Caco-2 (cell line): ENCODE data around the gene SH2D3A. TPM values are rescaled to one million over a fixed set of nuclear protein-coding genes. Genes with fewer than 3 reads are reported as not detected.

Experiments used
- BruUV-seq: library from RNA; stranded (reverse); fragments of 400-500 nt; replicated peaks from 2 replicates; lab custom pipeline; 2021; lab: Mats Ljungman, UMichigan
- CTCF ChIA-PET: fragments of 300-600 bp; sonication (Branson Sonifier 250); formaldehyde crosslinking; loops from one replicate; lab custom pipeline; 2022; ENCODE audit warnings: antibody characterized with exemption; lab: Charles Lee
- POLR2A ChIA-PET: fragments of 300-600 bp; sonication (Branson Sonifier 250); formaldehyde crosslinking; loops from one replicate; lab custom pipeline; 2022; ENCODE audit warnings: antibody characterized with exemption; lab: Charles Lee
- DNase-seq, 2 experiments: peaks; one replicate each; pipeline versions ENCODE4 v3.0.0 to v3.0.0-alpha.2; 2020 to 2022
- H3K27me3 ChIP-seq: replicated peaks from 2 replicates; pipeline ENCODE4 v1.6.0; 2011; ENCODE audit warnings: low read length; ENCODE audit not compliant: control insufficient read depth, insufficient read depth
- H3K36me3 ChIP-seq: 2 replicates; pipeline ENCODE4 v1.5.1; 2011; ENCODE audit warnings: low read length; ENCODE audit not compliant: control insufficient read depth, insufficient read depth
- H3K4me1 ChIP-seq: fragments of 250-450 bp; sonication (Bioruptor Pico); 2 replicates; pipeline ENCODE4 v1.5.1; 2020; ENCODE audit warnings: mild to moderate bottlenecking
- H3K4me3 ChIP-seq: 2 replicates; pipeline ENCODE4 v1.5.1; 2011; ENCODE audit warnings: low read depth, mild to moderate bottlenecking, control low read depth, low read length
- H3K9me3 ChIP-seq: fragments of 250-450 bp; sonication (Bioruptor Pico); 2 replicates; pipeline ENCODE4 v1.5.1; 2020; ENCODE audit warnings: mild to moderate bottlenecking, moderate library complexity
- H3K27ac Mint-ChIP-seq: one replicate; pipeline ENCODE4 v1.8.0; 2022; ENCODE audit warnings: mixed read lengths; ENCODE audit not compliant: unreplicated experiment
- H3K27me3 Mint-ChIP-seq: one replicate; pipeline ENCODE4 v1.8.0; 2022; ENCODE audit warnings: mixed read lengths; ENCODE audit not compliant: insufficient read depth, unreplicated experiment
- H3K36me3 Mint-ChIP-seq: one replicate; pipeline ENCODE4 v1.8.0; 2022; ENCODE audit warnings: mild to moderate bottlenecking, mixed read lengths; ENCODE audit not compliant: insufficient read depth, unreplicated experiment
- H3K4me1 Mint-ChIP-seq: one replicate; pipeline ENCODE4 v1.8.0; 2022; ENCODE audit warnings: low read depth, mixed read lengths; ENCODE audit not compliant: unreplicated experiment
- H3K4me3 Mint-ChIP-seq: one replicate; pipeline ENCODE4 v1.8.0; 2022; ENCODE audit warnings: mild to moderate bottlenecking, moderate library complexity, mixed read lengths; ENCODE audit not compliant: unreplicated experiment
- H3K9me3 Mint-ChIP-seq: one replicate; pipeline ENCODE4 v1.8.0; 2022; ENCODE audit warnings: mixed read lengths; ENCODE audit not compliant: unreplicated experiment
- CTCF ChIP-seq, 2 experiments: fragments of 200-600 bp in 1 of 2; IDR thresholded peaks; 1 replicate in 1 of 2; 2 replicates in 1 of 2; pipeline versions ENCODE4 v1.5.1 to v1.8.0; 2011 to 2022; ENCODE audit warnings: antibody characterized with exemption in 1 of 2, control low read depth in 1 of 2, inconsistent platforms in 1 of 2, low read depth in 1 of 2, low read length in 1 of 2, mild to moderate bottlenecking in 1 of 2, moderate library complexity in 1 of 2; ENCODE audit not compliant: insufficient read depth in 1 of 2, severe bottlenecking in 1 of 2, unreplicated experiment in 1 of 2
- intact Hi-C: fragments of 100-400 bp; cut with micrococcal nuclease; formaldehyde crosslinking; loops from one replicate; pipeline ENCODE4 v1.10.0; 2022; ENCODE audit not compliant: unreplicated experiment
- microRNA-seq: library from miRNA; unstranded; fragments of <30 nt; microRNA quantifications from one replicate; pipeline ENCODE4 v1.2.0, GENCODE V29; 2022
- total RNA-seq: library from RNA; stranded (reverse); gene quantifications from 2 replicates; pipeline ENCODE4 v1.2.3, GENCODE V29; 2022

Gene SH2D3A
- total RNA-seq, 1 experiment from 2014 or later: 20.5 TPM

DNA sequence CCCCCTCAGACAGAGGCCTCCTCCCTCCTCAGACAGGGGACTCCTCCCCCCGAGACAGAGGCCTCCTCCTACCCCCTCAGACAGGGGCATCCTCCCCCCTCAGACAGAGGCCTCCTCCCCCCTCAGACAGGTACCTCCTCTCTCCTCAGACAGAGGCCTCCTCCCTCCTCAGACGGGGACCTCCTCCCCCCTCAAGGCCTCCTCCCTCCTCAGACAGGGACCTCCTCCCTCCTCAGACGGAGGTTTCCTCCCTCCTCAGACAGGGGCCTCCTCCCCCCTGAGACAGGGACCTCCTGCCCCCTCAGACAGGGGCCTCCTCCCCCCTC, 60.6 kb downstream of the SH2D3A start:
- Mint-ChIP-seq H3K27ac (no peak overlapping the region), H3K4me1 (no peaks in the 10 kb centered on the region), H3K36me3 (no peaks in the 10 kb centered on the region), H3K27me3 (peaks cover 9% of the 10 kb centered on the region), H3K4me3 (no peak overlapping the region), H3K9me3 (no peaks in the 10 kb centered on the region)
- TF ChIP-seq CTCF (IDR thresholded peaks at IDR 0.05; ENCODE audit: insufficient read depth in 1 of 2, low read depth in 1 of 2, low read length in 1 of 2, severe bottlenecking in 1 of 2, unreplicated experiment in 1 of 2): no peak
- DNase-seq: no peak
- intact Hi-C loops: no loop called here
- no peaks in the 10 kb centered on the region for H3K4me1 ChIP-seq
- no TSS peak for BruUV-seq
- H3K9me3 ChIP-seq: no peaks in the 10 kb centered on the region
- POLR2A ChIA-PET: no interaction called here
- no peaks in the 10 kb centered on the region for H3K27me3 ChIP-seq
- no peaks in the 10 kb centered on the region for H3K36me3 ChIP-seq
- CTCF ChIA-PET: no interaction called here
- no peak overlapping the region for H3K4me3 ChIP-seq

- no peak overlapping the region for H3K27ac Mint-ChIP-seq
- H3K27me3 Mint-ChIP-seq: peaks cover 9% of the 10 kb centered on the region
- no peak for DNase-seq
- Histone ChIP-seq H3K4me1 (no peaks in the 10 kb centered on the region), H3K4me3 (no peak overlapping the region), H3K36me3 (no peaks in the 10 kb centered on the region), H3K27me3 (no peaks in the 10 kb centered on the region), H3K9me3 (no peaks in the 10 kb centered on the region)
- H3K36me3 Mint-ChIP-seq: no peaks in the 10 kb centered on the region
- H3K4me1 Mint-ChIP-seq: no peaks in the 10 kb centered on the region
- H3K9me3 Mint-ChIP-seq: no peaks in the 10 kb centered on the region
- H3K4me3 Mint-ChIP-seq: no peak overlapping the region
- intact Hi-C loops: no loop called here
- BruUV-seq: no TSS peak
- POLR2A ChIA-PET: no interaction called here
- no peak for TF ChIP-seq CTCF (IDR thresholded peaks at IDR 0.05; ENCODE audit: insufficient read depth in 1 of 2, low read depth in 1 of 2, low read length in 1 of 2, severe bottlenecking in 1 of 2, unreplicated experiment in 1 of 2)
- CTCF ChIA-PET: no interaction called here
These were observed 61.2 kb downstream of the SH2D3A start for GRCh38 chr19:6705931-6706632.

Small RNA genes lying within 50 kb of the gene (microRNA-seq; reads per million reads assigned to microRNA genes)
- gene MIR6791: not detected

Other genes starting within 250 kb of the SH2D3A start
- gene TNFSF9, start 236.4 kb downstream of the SH2D3A start, total RNA-seq: 0.77 and 1.3 TPM in 2 replicates
- gene CD70, start 176.3 kb downstream of the SH2D3A start, total RNA-seq: not detected in 2 replicates
- not detected in 2 replicates for gene TNFSF14, start 97.3 kb downstream of the SH2D3A start, total RNA-seq
- 19.3 and 21.7 TPM in 2 replicates for gene C3, start 46.8 kb downstream of the SH2D3A start, total RNA-seq
- gene GPR108, start 29.9 kb downstream of the SH2D3A start, total RNA-seq: 48.9 and 53.6 TPM in 2 replicates
- gene TRIP10, start 27.8 kb downstream of the SH2D3A start, total RNA-seq: 106 and 107 TPM in 2 replicates
- gene VAV1, start 5.3 kb upstream of the SH2D3A start, total RNA-seq: not detected in 2 replicates
- gene ADGRE1, start 120.1 kb upstream of the SH2D3A start, total RNA-seq: not detected in 2 replicates